NT2/D1 (cell line): ENCODE data around the gene SATB2.

Source experiments
- SUZ12 ChIP-seq: IDR thresholded peaks from 2 replicates; pipeline ENCODE4 v1.6.1; 2011; ENCODE audit not compliant: insufficient read length, insufficient read depth; ENCODE audit errors: extremely low read depth
- YY1 ChIP-seq: IDR thresholded peaks from 2 replicates; pipeline ENCODE4 v1.6.1; 2011; ENCODE audit not compliant: insufficient read length, insufficient read depth
- ZNF274 ChIP-seq: IDR thresholded peaks from 2 replicates; pipeline ENCODE4 v1.6.1; 2011; ENCODE audit warnings: mild to moderate bottlenecking, low read depth, low read length

- TF ChIP-seq YY1 (no peak), SUZ12 (no peak), ZNF274 (no peak)
These were observed 140.1 kb downstream of the SATB2 start for GRCh38 chr2:199317646-199318045.
